Activated naive CD8-positive, alpha-beta T cell treated with anti-CD3 and anti-CD28 coated beads, Interleukin-2, amount 50 U/mL, for 16 hours (primary cell): ENCODE measurements around the gene SCN5A.

Source experiments
- DNase-seq: peaks from one replicate; pipeline ENCODE4 v3.0.0-alpha.2; 2020; ENCODE audit warnings: low read depth, low spot score

The SCN5A gene

GRCh38 chr3:38541806-38542205 is 107.7 kb downstream of the SCN5A start:
- DNase-seq, result no peak

GRCh38 chr3:38538773-38539353 is 110.6 kb downstream of the SCN5A start:
- DNase-seq, result no peak

- no peak for DNase-seq
These were observed 112.8 kb downstream of the SCN5A start for GRCh38 chr3:38536671-38537070.

GRCh38 chr3:38534604-38535003 is 114.9 kb downstream of the SCN5A start:
- DNase-seq, result no peak

- no peak for DNase-seq
These were observed 115.3 kb downstream of the SCN5A start for GRCh38 chr3:38534180-38534579.

- DNase-seq, result no peak
These were observed 116.1 kb downstream of the SCN5A start for GRCh38 chr3:38533285-38533976.

GRCh38 chr3:38532529-38532928 is 117.0 kb downstream of the SCN5A start:
- DNase-seq, result no peak

- no peak for DNase-seq
These were observed 121.0 kb downstream of the SCN5A start for GRCh38 chr3:38528457-38528856.

- DNase-seq, result no peak
These were observed 122.7 kb downstream of the SCN5A start for GRCh38 chr3:38526792-38527191.

- no peak for DNase-seq
These were observed 125.2 kb downstream of the SCN5A start for GRCh38 chr3:38524141-38524739.

- no peak for DNase-seq
These were observed 127.5 kb downstream of the SCN5A start for GRCh38 chr3:38522002-38522401.

GRCh38 chr3:38521391-38521987 is 128.0 kb downstream of the SCN5A start:
- DNase-seq, result peak; percentile 17

- no peak for DNase-seq
These were observed 129.8 kb downstream of the SCN5A start for GRCh38 chr3:38519651-38520050.

GRCh38 chr3:38519000-38519399 is 130.5 kb downstream of the SCN5A start:
- DNase-seq, result no peak

GRCh38 chr3:38516669-38517068 is 132.8 kb downstream of the SCN5A start:
- DNase-seq, result no peak

GRCh38 chr3:38515367-38515766 is 134.1 kb downstream of the SCN5A start:
- no peak for DNase-seq

- DNase-seq, result no peak
These were observed 137.9 kb downstream of the SCN5A start for GRCh38 chr3:38511546-38511945.

GRCh38 chr3:38510631-38511030 is 138.9 kb downstream of the SCN5A start:
- DNase-seq, result no peak

GRCh38 chr3:38509732-38510131 is 139.8 kb downstream of the SCN5A start:
- no peak for DNase-seq

GRCh38 chr3:38507120-38507519 is 142.4 kb downstream of the SCN5A start:
- DNase-seq, result no peak

GRCh38 chr3:38500688-38501417 is 148.6 kb downstream of the SCN5A start:
- no peak for DNase-seq
